HUES6 (cell line): ENCODE data around the gene ZBTB25.

Experiments
- H3K27ac ChIP-seq: 2 replicates; pipeline ENCODE4 v1.7.0; 2013; ENCODE audit warnings: low read depth, mild to moderate bottlenecking, low read length, inconsistent platforms
- H3K27me3 ChIP-seq: 2 replicates; pipeline ENCODE4 v1.6.1; 2013; ENCODE audit warnings: low read length; ENCODE audit not compliant: control insufficient read depth, insufficient read depth
- H3K36me3 ChIP-seq: 2 replicates; pipeline ENCODE4 v1.6.1; 2013; ENCODE audit warnings: low read length; ENCODE audit not compliant: control insufficient read depth, insufficient read depth
- H3K4me1 ChIP-seq: 2 replicates; pipeline ENCODE4 v1.6.1; 2013; ENCODE audit warnings: low read length; ENCODE audit not compliant: control insufficient read depth, insufficient read depth
- H3K4me3 ChIP-seq: 2 replicates; pipeline ENCODE4 v1.5.1; 2013; ENCODE audit warnings: low read depth, low read length
- H3K9ac ChIP-seq: one replicate; pipeline ENCODE4 v1.6.1; 2013; ENCODE audit warnings: mild to moderate bottlenecking, low read length
- H3K9me3 ChIP-seq: 2 replicates; pipeline ENCODE4 v1.6.1; 2013; ENCODE audit warnings: low read depth, low read length; ENCODE audit not compliant: control insufficient read depth, insufficient read depth

ZBTB25 gene

GRCh38 chr14:64503434-64504309 lies at the start of gene ZBTB25:
Gene ZBTB25, minus strand, starts transcription at chr14:64503838. Its CDS starts 13,305 bp downstream, at chr14:64490533.
- Histone ChIP-seq H3K4me3 (peak within 1 kb of the TSS; percentile 78), H3K27ac (peak within 1 kb of the TSS; percentile 97), H3K9me3 (no peaks in the 10 kb centered on the region), H3K36me3 (no peaks in the 10 kb centered on the region), H3K9ac (peak within 1 kb of the TSS; percentile 99), H3K4me1 (peaks cover 39% of the 10 kb centered on the region), H3K27me3 (no peaks in the 10 kb centered on the region)

- Histone ChIP-seq H3K4me3 (peak overlapping the region; percentile 75), H3K9ac (no peak overlapping the region), H3K4me1 (peaks cover 16% of the 10 kb centered on the region), H3K27me3 (peaks cover 31% of the 10 kb centered on the region), H3K36me3 (no peaks in the 10 kb centered on the region), H3K9me3 (no peaks in the 10 kb centered on the region), H3K27ac (no peak overlapping the region)
Measured at GRCh38 chr14:64550621-64551333, 47.1 kb upstream of the ZBTB25 start.

DNA sequence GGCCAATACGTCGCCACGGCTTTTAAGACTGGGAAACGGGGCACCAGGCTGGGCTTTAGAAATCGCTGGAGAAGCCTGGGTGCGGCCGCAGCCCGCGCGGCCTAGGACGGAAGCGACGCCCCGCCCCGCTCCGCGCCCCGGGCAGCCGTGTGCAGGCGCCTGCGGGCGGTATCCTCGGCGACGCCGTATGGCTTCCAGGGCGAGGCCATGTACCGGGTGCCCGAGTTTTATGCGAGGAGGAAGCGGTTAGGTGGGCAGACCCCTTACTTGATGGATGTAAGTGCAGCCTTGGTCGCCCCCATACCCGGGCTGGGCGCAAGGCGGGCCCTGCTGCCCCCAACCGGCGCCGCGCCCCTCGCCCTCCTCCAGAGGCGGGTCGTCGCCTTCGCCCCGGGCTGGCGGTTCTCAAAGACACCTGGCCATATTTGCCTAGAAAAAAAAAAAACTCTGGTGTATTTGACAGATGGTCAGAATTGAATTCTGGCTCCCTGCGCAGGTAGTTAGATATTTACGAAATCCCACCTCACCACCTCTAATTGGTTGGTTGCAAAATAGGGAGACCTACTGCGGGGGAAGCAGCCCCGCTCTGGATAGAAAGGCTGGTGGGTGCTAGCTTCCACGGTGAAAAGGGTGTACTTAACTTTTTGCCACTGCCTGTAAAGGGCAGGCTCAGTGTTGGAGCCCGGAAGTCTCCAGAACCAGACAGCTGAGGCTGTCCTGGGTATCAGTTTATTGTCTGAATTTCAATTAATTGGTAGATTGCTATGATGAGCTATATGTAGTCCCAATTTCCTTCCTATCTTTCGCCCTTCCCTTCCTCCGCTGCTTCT lies 46.4 kb upstream of the ZBTB25 start, which contains the start of gene PPP1R36:
TSS of gene PPP1R36 (plus strand) at position 171 of the 830 bp plus-strand sequence. CDS start at position 208, 37 bp downstream.
- peak within 1 kb of the TSS; percentile 45 for H3K9ac ChIP-seq
- H3K9me3 ChIP-seq: no peaks in the 10 kb centered on the region
- peaks cover 16% of the 10 kb centered on the region for H3K4me1 ChIP-seq
- H3K4me3 ChIP-seq: peak within 1 kb of the TSS; percentile 75
- H3K27ac ChIP-seq: no peak within 1 kb of the TSS
- peaks cover 31% of the 10 kb centered on the region for H3K27me3 ChIP-seq
- no peaks in the 10 kb centered on the region for H3K36me3 ChIP-seq

DNA sequence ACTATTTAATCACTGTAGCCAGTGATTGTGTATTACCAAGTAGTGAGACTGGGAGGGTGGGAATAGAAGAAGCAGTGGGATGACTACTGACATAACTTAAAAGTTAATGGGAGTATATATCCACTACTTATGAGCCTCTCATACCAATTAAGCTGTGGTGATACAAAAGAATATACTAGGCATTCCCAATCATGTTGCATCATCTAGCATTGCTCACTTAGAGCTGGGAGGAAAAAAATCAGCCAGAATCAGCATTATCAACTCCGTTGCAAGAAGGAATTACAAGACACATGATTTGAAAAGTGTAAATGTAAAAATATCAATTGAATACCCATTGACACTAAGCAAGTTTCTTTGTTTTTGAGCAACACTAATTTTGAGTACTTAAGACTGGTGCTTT lies 45.4 kb upstream of the ZBTB25 start:
- peak overlapping the region; percentile 75 for H3K4me3 ChIP-seq
- no peaks in the 10 kb centered on the region for H3K9me3 ChIP-seq
- no peak overlapping the region for H3K27ac ChIP-seq
- H3K4me1 ChIP-seq: peaks cover 20% of the 10 kb centered on the region
- H3K9ac ChIP-seq: no peak overlapping the region
- peaks cover 31% of the 10 kb centered on the region for H3K27me3 ChIP-seq
- H3K36me3 ChIP-seq: no peaks in the 10 kb centered on the region

DNA sequence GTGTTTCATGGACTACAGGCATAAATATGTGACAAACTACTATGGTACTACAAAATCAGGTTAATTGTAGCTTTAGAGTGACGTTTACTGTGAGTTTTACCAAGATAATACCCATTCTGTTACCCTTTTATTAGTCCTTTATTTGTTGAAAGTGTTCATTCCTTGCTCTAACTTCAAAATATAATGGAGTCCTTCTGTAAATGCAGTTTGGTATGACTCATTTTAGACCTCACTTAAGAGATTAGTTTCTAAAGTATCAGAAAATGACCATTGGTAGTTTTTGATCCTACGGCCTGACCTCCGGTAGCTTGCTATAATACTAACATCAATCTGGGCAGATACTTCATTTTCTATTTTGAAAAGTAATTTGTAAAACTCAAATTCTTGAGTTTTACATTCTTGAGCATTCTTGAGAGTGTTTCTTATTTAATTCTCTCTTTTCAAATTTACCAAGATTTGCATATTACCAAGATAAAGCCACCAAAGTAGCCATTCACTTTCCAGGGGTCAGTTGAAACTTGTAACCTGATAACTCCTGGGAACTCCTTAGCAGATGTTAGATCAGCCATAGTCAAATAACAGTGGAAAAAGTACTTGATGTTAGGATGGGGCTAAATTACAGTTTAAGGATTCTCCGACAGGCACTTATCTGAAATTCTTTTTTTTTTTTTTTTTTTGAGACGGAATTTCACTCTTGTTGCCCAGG lies 41.1 kb upstream of the ZBTB25 start:
- H3K27ac ChIP-seq: no peak overlapping the region
- H3K4me3 ChIP-seq: peak overlapping the region; percentile 63
- H3K9ac ChIP-seq: no peak overlapping the region
- no peaks in the 10 kb centered on the region for H3K36me3 ChIP-seq
- H3K27me3 ChIP-seq: peaks cover 32% of the 10 kb centered on the region
- H3K4me1 ChIP-seq: peaks cover 13% of the 10 kb centered on the region
- peaks cover 14% of the 10 kb centered on the region for H3K9me3 ChIP-seq

DNA sequence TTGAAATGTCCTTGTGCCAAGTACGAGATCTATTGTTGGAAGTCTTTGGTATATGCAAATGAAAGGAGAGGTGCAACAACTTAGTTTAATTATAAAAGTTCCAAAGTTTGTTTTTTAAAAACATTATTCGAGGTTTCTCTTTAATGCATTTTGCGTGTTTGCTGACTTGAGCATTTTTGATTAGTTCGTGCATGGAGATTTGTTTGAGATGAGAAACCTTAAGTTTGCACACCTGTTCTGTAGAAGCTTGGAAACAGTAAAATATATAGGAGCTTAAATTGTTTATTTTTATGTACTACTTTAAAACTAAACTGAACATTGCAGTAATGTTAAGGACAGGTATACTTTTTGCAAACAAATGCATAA lies 39.2 kb upstream of the ZBTB25 start:
- H3K27ac ChIP-seq: no peak overlapping the region
- no peak overlapping the region for H3K9ac ChIP-seq
- H3K27me3 ChIP-seq: peaks cover 20% of the 10 kb centered on the region; the same call in 1 of the 2 replicates
- peaks cover 14% of the 10 kb centered on the region for H3K9me3 ChIP-seq
- peak overlapping the region; percentile 63 for H3K4me3 ChIP-seq
- no peaks in the 10 kb centered on the region for H3K36me3 ChIP-seq
- H3K4me1 ChIP-seq: peaks cover 7% of the 10 kb centered on the region; the same call in 1 of the 2 replicates

- H3K9ac ChIP-seq: no peak overlapping the region
- peaks cover 20% of the 10 kb centered on the region; the same call in 1 of the 2 replicates for H3K27me3 ChIP-seq
- no peaks in the 10 kb centered on the region for H3K36me3 ChIP-seq
- H3K9me3 ChIP-seq: peaks cover 14% of the 10 kb centered on the region
- peaks cover 7% of the 10 kb centered on the region; the same call in 1 of the 2 replicates for H3K4me1 ChIP-seq
- peak overlapping the region; percentile 63 for H3K4me3 ChIP-seq
- H3K27ac ChIP-seq: no peak overlapping the region
Measured at GRCh38 chr14:64541972-64542835, 38.6 kb upstream of the ZBTB25 start.

DNA sequence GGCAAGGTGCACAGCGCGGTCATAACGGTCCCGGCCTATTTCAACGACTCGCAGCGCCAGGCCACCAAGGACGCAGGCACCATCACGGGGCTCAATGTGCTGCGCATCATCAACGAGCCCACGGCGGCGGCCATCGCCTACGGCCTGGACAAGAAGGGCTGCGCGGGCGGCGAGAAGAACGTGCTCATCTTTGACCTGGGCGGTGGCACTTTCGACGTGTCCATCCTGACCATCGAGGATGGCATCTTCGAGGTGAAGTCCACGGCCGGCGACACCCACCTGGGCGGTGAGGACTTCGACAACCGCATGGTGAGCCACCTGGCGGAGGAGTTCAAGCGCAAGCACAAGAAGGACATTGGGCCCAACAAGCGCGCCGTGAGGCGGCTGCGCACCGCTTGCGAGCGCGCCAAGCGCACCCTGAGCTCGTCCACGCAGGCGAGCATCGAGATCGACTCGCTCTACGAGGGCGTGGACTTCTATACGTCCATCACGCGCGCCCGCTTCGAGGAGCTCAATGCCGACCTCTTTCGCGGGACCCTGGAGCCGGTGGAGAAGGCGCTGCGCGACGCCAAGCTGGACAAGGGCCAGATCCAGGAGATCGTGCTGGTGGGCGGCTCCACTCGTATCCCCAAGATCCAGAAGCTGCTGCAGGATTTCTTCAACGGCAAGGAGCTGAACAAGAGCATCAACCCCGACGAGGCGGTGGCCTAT lies 37.8 kb upstream of the ZBTB25 start:
- Histone ChIP-seq H3K9ac (no peak overlapping the region), H3K36me3 (no peaks in the 10 kb centered on the region), H3K4me1 (peaks cover 11% of the 10 kb centered on the region; the same call in 1 of the 2 replicates), H3K9me3 (peaks cover 14% of the 10 kb centered on the region), H3K27ac (no peak overlapping the region), H3K27me3 (peaks cover 20% of the 10 kb centered on the region; the same call in 1 of the 2 replicates), H3K4me3 (peak overlapping the region; percentile 63)
